Ovary (tissue), 10 donors: ENCODE measurements around the gene MMP20. TPM values are rescaled to one million over a fixed set of nuclear protein-coding genes. Genes with fewer than 3 reads are reported as not detected.
A peak's percentile ranks its signal among the peaks of the same experiment; 100 is the strongest.

Source experiments
- DNase-seq, 5 donors: peaks; one replicate each; pipeline ENCODE4 v3.0.0-alpha.2; 2019 to 2020
- H3K27ac ChIP-seq, 2 donors: fragments of 200-600 bp; one replicate each; pipeline versions ENCODE4 v1.5.1 to v1.8.0; 2019 to 2022
- H3K27me3 ChIP-seq: fragments of 200-600 bp; one replicate; pipeline ENCODE4 v1.8.0; 2022
- H3K36me3 ChIP-seq: fragments of 200-600 bp; sonication (generic); one replicate; pipeline ENCODE4 v1.5.1; 2019
- H3K4me1 ChIP-seq: one replicate; pipeline ENCODE4 v1.8.1; 2013; ENCODE audit warnings: mild to moderate bottlenecking, moderate library complexity; ENCODE audit not compliant: insufficient read depth
- H3K4me3 ChIP-seq: fragments of 200-600 bp; sonication (generic); one replicate; pipeline ENCODE4 v1.5.1; 2017
- H3K9me3 ChIP-seq, 2 donors: fragments of 200-600 bp in 1 of 2; sonication (generic) in 1 of 2; one replicate each; pipeline versions ENCODE4 v1.5.1 to v1.8.1; 2013 to 2019; ENCODE audit warnings: mild to moderate bottlenecking in 1 of 2, moderate library complexity in 1 of 2
- CTCF ChIP-seq, 3 donors: fragments of 450-650 bp in 2 of 3; fragments of 200-600 bp in 1 of 3; IDR thresholded peaks; one replicate each; pipeline versions ENCODE4 v1.5.1 to v1.8.0; 2016 to 2022; ENCODE audit warnings: antibody characterized with exemption in 3 of 3, mild to moderate bottlenecking in 1 of 3
- EP300 ChIP-seq: sonication (generic); formaldehyde crosslinking; IDR thresholded peaks from one replicate; pipeline ENCODE4 v1.6.1; 2017; ENCODE audit warnings: antibody characterized with exemption
- POLR2A ChIP-seq: fragments of 450-650 bp; IDR thresholded peaks from one replicate; pipeline ENCODE4 v1.6.1; 2017; ENCODE audit warnings: antibody characterized with exemption, mild to moderate bottlenecking, moderate library complexity
- WGBS, 3 donors: extraction: QIAGEN DNeasy Blood & Tissue Kit in 1 of 3; methylation state at CpG; one replicate each; pipeline versions ENCODE4 v1.1.5 to v1.1.7; 2013 to 2017; 5-methylcytosine and 5-hydroxymethylcytosine counted together
- intact Hi-C, 4 donors: fragments of 100-400 bp; cut with DNase I; formaldehyde crosslinking; loops; one replicate each; pipeline versions ENCODE4 v1.11.0 to v1.15.1; 2022 to 2023
- long read RNA-seq, 3 donors: library from polyadenylated mRNA in 2 of 3; unstranded in 2 of 3; transcript quantifications; one replicate each; pipeline ENCODE4 v2.0.0 and lab custom pipeline, GENCODE V29; 2021 to 2026
- polyA plus RNA-seq, 2 donors: library from polyadenylated mRNA; stranded (reverse); fragments of 200-250 nt in 1 of 2; fragments of 350-450 nt in 1 of 2; fragmentation: Illumina TruSeq in 1 of 2; extraction: RNeasy Lipid Tissue Mini Kit (QIAGEN cat#74804) in 1 of 2; gene quantifications; one replicate each; pipeline ENCODE4 v1.2.3, GENCODE V29; 2013 to 2014
- total RNA-seq, 7 donors: library from RNA; depleted of rRNA in 2 of 7; stranded (reverse); fragments of >200 nt in 2 of 7; fragmentation: NEBNext Ultra II Directional in 3 of 7; extraction: Animal tissue kit (Norgen Biotek cat#: 25700) in 3 of 7; gene quantifications; one replicate each; pipeline versions ENCODE4 v1.1.0 to v1.2.4, GENCODE V29; 2016 to 2023
- donor health status: DM: no; HTN: no; CAD: no; lungs with moderate emphysema.
- donor health status: DM: no; HTN: no; CAD: no.
- donor health status: Bipolar disorder and iron deficiency.
- donor health status: DM: yes; HTN: yes; CAD: no.
- donor health status: DM: no; HTN: no; CAD: no.
- donor health status: DM: yes; HTN: yes; CAD: no.

The MMP20 gene
- total RNA-seq (not detected), polyA plus RNA-seq (not detected)
- long read RNA-seq, donor 1, result 0 reads
- long read RNA-seq, donor 2, result 0 reads
- long read RNA-seq, donor 3, result 0 reads

GRCh38 chr11:102625177-102625576 lies at the start of gene MMP20:
TSS of gene MMP20 (minus strand) at chr11:102625332. CDS start at chr11:102625319, 13 bp downstream.
- no peak for TF ChIP-seq EP300
- TF ChIP-seq CTCF (IDR thresholded peaks at IDR 0.05), result no peak
- TF ChIP-seq POLR2A, result no peak
- Histone ChIP-seq H3K36me3 (no peaks in the 10 kb centered on the region), H3K9me3 (no peaks in the 10 kb centered on the region), H3K4me1 (no peaks in the 10 kb centered on the region), H3K27me3 (no peaks in the 10 kb centered on the region), H3K27ac (no peak within 1 kb of the TSS), H3K4me3 (no peak within 1 kb of the TSS)
- DNase-seq, result no peak
- intact Hi-C loops, result no loop called here
- WGBS, 3 donors, result 53 to 62% (median 56%) methylated on average over 5 of the region's 5 CpGs

- WGBS, 3 donors, result 63 to 74% (median 68%) methylated on average over 3 of the region's 3 CpGs
- H3K27ac ChIP-seq, result no peak overlapping the region
- intact Hi-C loops, result no loop called here
These were observed 44.5 kb upstream of the MMP20 start for GRCh38 chr11:102669664-102670063.

GRCh38 chr11:102666331-102666957 lies 41.3 kb upstream of the MMP20 start:
- DNase-seq, result no peak
- Histone ChIP-seq H3K4me3 (no peak overlapping the region), H3K27ac (no peak overlapping the region), H3K27me3 (no peaks in the 10 kb centered on the region), H3K4me1 (no peaks in the 10 kb centered on the region), H3K36me3 (no peaks in the 10 kb centered on the region), H3K9me3 (no peaks in the 10 kb centered on the region)
- WGBS, 3 donors, result 7 to 11% (median 10%) methylated on average over 4 of the region's 4 CpGs
- TF ChIP-seq CTCF (IDR thresholded peaks at IDR 0.05) (peak in 1 of 3 donors; percentile 37), POLR2A (no peak)
- intact Hi-C loops, result no loop called here

More at GRCh38 chr11:102669664-102670063, 44.5 kb upstream of the MMP20 start:
- Histone ChIP-seq H3K9me3 (no peaks in the 10 kb centered on the region), H3K36me3 (no peaks in the 10 kb centered on the region), H3K4me3 (no peak overlapping the region), H3K27me3 (no peaks in the 10 kb centered on the region), H3K4me1 (no peaks in the 10 kb centered on the region)
- no peak for TF ChIP-seq EP300
- no peak for TF ChIP-seq CTCF (IDR thresholded peaks at IDR 0.05)
- TF ChIP-seq POLR2A, result no peak
- no peak for DNase-seq

GRCh38 chr11:102664001-102664752 lies 39.0 kb upstream of the MMP20 start:
- H3K27ac ChIP-seq, result no peak overlapping the region
- no peaks in the 10 kb centered on the region for H3K4me1 ChIP-seq
- H3K4me3 ChIP-seq, result no peak overlapping the region
- H3K27me3 ChIP-seq, result no peaks in the 10 kb centered on the region
- DNase-seq, result no peak
- TF ChIP-seq POLR2A, result no peak
- 76 to 81% (median 79%) methylated on average over 13 of the region's 13 CpGs for WGBS, 3 donors
- intact Hi-C loops, result no loop called here
- H3K9me3 ChIP-seq, result no peaks in the 10 kb centered on the region
- no peaks in the 10 kb centered on the region for H3K36me3 ChIP-seq

- no peaks in the 10 kb centered on the region for H3K27me3 ChIP-seq
- no peak overlapping the region for H3K4me3 ChIP-seq
- no peak overlapping the region for H3K27ac ChIP-seq
- TF ChIP-seq CTCF (IDR thresholded peaks at IDR 0.05), result no peak
- no peak for TF ChIP-seq EP300
- no peaks in the 10 kb centered on the region for H3K4me1 ChIP-seq
- H3K9me3 ChIP-seq, result no peaks in the 10 kb centered on the region
- no peak for DNase-seq
- no peaks in the 10 kb centered on the region for H3K36me3 ChIP-seq
- intact Hi-C loops, result no loop called here
These were observed 37.5 kb upstream of the MMP20 start for GRCh38 chr11:102662607-102663006.
